GM21360 (cell line): Measurements from ENCODE around the gene RBBP8.
"Not testable (repeated sequence)": the region's sequence is repeated elsewhere in the genome, so short reads cannot be mapped to it uniquely, and the experiment has no call there.

ENCODE experiments used
- ATAC-seq: cut with Tn5 transposase; IDR thresholded peaks from one replicate; pipeline ENCODE4 v1.9.1; 2021; ENCODE audit warnings: mild to moderate bottlenecking, moderate library complexity; ENCODE audit not compliant: unreplicated experiment

Gene RBBP8

GRCh38 chr18:22939649-22940048, 6.5 kb downstream of the RBBP8 start:
- ATAC-seq = no peak

GRCh38 chr18:22943847-22944246, 10.7 kb downstream of the RBBP8 start:
- no peak for ATAC-seq

- no peak for ATAC-seq
Observed at GRCh38 chr18:22946217-22946616, 13.1 kb downstream of the RBBP8 start.

DNA sequence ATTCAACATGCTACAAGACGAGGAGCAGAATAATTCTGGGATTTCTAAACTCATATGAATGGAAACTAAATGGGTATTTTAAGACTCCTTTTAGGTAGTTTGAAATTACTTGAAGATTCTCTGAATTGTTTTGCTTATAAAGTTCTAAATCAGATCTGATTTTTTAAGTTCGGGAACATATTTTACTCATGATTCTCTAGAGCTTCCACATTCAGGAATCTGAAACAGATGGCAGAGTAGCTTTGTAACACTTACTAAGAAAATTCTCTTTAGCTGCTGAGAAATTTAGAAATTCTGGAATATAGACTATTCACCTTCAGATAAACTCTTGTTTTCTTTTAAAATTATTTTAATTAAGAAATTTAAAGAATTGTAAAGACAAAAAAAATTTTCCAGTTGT, 13.7 kb downstream of the RBBP8 start:
- ATAC-seq = no peak

GRCh38 chr18:22951823-22952222, 18.7 kb downstream of the RBBP8 start:
- ATAC-seq = no peak

DNA sequence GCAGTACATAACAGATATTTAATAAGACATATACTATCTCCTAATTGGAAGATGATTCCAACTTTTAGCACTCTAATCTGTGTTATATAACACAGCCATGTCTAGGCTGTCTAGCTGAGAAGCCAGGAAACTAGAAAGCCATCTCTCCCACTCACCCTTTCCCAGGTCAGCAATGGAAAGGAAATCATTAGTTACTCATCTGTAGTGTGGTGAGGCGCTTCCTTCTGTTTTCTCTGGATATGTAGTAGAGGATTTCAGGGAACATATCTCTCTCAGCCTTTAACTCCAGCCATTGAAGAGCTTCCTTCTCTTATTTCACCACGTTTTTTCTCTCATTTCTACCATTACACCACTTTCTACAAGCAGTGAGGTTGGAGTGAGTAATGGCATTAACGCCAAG, 19.4 kb downstream of the RBBP8 start:
- no peak for ATAC-seq

DNA sequence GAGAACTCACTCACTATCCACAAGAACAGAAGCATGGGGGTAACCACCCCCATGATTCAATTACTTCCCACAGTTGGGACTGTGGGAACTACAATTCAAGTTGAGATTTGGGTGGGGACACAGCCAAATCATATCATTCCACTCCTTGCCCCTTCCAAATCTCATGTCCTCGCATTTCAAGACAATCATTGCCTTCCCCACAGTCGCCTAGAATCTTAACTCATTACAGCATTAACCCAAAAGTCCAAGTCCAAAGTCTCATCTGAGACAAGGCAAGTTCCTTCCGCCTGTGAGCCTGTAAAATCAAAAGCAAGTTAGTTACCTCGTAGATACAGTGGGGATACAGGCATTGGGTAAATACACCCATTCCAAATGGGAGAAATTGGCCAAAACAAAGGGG, 20.9 kb downstream of the RBBP8 start:
- not testable (repeated sequence) for ATAC-seq

GRCh38 chr18:22956226-22956625, 23.1 kb downstream of the RBBP8 start:
- no peak for ATAC-seq

- no peak for ATAC-seq
Observed at GRCh38 chr18:22961156-22961555, 28.0 kb downstream of the RBBP8 start.

GRCh38 chr18:22962004-22962403, 28.9 kb downstream of the RBBP8 start:
- ATAC-seq = no peak

DNA sequence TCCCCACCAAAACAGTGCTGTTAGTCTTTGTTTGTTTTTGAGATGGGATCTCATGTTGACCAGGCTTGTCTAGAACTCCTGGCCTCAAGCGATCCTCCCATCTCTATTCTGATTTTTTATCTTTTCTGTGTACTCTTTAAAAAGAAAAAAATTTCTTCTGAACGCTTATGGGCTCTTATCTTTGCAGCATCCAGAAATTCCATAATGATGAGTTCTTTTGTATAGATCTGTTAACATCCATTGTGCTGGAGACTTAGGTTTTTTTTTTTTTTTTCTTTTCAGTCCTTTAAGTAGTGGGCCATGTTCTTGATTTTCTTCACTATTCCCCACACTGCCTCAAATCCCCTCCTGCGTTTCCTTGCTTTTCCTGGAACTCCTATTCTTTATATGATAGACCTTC, 31.0 kb downstream of the RBBP8 start:
- ATAC-seq = no peak

GRCh38 chr18:22964722-22965121, 31.6 kb downstream of the RBBP8 start:
- ATAC-seq = no peak

DNA sequence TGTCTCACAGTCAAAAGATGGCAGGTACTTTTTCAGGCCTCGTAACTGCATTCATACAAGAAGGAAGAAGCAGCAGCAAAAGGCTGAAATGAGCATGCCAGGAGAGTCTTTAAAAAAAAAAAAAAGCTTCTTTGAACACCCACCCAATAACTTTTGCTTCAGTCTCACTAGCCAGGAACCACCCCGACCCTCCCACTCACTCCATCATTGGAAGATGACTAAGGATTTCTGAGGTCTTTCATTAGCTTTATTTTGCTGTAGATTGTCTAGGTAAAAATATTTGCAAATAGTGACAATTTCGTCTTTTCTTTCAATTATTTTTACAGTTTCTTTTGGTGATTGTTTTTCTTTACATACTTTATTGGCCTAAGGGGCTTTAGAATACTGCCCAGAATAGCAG, 37.9 kb downstream of the RBBP8 start:
- ATAC-seq = no peak

GRCh38 chr18:22974001-22974400, 40.9 kb downstream of the RBBP8 start:
- no peak for ATAC-seq

- ATAC-seq = no peak
Observed at GRCh38 chr18:22974707-22975106, 41.6 kb downstream of the RBBP8 start.

- ATAC-seq = no peak
Observed at GRCh38 chr18:22975508-22975907, 42.4 kb downstream of the RBBP8 start.

- no peak for ATAC-seq
Observed at GRCh38 chr18:22977847-22978701, 44.9 kb downstream of the RBBP8 start.

DNA sequence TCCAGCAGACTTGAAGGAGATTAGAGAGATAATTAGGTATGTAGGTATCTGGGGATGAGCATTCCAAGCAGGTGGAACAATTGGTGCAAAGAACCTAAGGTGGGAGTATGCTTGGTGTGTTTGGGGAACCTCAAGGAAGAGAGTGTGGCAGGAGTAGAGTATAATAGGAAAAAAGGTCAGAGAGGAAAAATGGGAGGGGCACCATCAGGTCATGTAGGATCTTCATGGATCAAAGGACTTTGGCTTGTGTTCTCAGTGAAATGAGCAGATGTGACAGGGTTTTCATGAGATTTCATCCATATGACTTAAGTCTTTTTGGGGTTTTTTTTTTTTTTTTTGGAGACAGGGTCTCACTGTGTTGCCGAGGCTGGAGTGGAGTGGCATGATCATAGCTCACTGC, 47.3 kb downstream of the RBBP8 start:
- ATAC-seq = no peak

DNA sequence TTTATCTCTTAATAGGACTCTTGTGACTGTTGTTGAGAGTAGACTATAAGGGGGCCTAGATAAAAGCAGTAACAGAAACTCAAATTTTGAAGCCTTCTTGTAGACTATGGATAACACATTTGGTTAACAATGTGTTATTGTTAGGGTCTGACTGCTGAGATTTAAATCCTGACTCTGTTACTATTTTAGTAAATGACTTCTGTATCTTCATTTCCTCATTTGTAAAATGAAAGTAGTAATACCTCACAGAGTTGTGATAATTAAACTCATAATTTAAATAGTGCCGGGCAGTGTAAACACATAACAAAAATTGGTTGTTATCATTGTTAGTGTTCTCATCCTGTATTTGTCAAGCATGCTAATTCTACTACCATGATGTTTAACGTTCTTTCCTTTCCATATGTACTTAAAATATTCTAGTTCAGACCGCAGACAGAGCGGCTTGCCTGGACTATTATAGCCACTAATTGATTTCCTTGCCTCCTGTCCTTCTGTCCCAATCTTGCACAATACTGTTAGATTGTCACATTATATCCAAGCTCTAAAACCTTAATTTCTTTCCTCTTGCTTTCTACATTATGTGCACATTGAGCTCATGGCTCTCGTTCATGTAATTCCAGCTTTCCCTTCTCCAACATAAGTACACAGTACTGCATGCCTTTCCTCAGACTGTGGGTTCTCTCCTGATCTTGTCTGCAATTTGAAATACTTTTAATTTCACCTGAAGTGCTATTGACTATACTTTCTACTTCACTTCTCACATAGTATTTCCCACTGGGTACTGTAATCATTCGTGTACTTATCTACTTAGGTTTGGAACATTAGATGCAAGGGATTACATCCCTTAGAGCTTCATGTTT, 48.4 kb downstream of the RBBP8 start:
- ATAC-seq = no peak

DNA sequence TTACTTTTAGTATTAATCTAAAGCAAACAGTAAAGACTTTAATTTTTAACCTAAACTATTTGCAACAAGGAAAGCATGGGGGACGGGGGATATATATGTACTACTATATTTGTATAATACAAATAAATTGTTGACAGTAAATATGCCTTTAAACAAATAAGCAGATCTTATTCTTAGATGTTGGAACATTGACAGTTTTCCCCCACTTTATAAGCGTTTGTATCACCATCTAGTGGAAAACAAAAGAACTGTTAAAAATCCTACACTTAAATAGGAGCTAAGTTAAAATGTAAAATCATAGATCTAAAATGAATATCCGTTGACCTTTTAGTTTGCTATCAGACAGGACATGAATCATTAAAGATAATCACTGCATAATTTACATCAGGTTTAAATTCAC, 50.0 kb downstream of the RBBP8 start:
- ATAC-seq = no peak

DNA sequence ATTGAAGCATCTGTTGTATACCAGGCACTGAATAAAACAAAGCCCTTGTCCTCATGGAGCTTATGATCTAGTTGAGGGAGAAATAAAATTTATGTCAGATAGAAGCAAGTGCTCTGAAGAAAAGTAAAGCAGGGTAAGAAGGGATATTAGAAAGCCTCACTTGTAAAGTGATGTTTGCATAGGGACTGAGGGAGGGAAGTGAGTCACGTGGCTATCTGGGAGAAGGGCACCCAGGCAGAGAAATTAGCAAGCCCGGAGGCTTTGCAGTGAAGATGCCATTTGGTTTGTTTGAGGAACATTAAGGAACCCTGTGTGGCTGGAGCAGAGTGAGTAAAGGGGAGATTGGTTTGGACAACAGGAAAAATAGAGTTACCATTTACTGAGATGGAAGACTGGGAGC, 52.1 kb downstream of the RBBP8 start:
- ATAC-seq = no peak

DNA sequence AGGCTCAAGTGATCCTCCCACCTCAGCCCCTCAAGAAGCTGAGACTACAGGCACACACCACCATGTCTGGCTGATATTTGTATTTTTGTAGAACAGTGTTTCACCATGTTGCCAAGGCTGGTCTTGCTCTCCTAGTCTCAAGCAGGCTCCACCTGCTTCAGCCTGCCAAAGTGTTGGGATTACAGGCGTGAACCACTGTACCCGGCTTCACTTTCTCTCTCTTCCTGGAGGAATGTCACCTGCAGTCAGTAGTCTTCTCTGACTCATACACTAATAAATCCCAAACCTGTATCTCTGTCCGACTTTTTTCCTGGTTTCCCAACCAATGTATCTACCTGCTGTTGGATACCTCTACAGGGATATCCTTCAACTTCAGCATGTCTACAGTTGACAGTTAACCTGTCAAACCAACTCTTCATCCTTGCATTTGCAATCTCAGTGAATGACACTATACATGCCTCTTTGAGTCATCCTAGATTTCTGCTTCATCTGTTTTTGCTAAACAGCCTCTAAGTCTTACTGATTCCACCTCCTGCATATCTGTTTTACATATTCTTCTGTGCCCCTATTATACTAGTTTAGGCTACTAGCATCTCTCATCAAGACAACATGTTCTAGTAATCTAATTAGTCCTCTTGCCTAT, 54.5 kb downstream of the RBBP8 start:
- no peak for ATAC-seq
